HG03045 (cell line): ENCODE measurements around the gene FMNL2.

Source experiments
- ATAC-seq: cut with Tn5 transposase; IDR thresholded peaks from one replicate; pipeline ENCODE4 v1.9.1; 2021; ENCODE audit warnings: mild to moderate bottlenecking, moderate library complexity; ENCODE audit not compliant: unreplicated experiment

Gene FMNL2

DNA sequence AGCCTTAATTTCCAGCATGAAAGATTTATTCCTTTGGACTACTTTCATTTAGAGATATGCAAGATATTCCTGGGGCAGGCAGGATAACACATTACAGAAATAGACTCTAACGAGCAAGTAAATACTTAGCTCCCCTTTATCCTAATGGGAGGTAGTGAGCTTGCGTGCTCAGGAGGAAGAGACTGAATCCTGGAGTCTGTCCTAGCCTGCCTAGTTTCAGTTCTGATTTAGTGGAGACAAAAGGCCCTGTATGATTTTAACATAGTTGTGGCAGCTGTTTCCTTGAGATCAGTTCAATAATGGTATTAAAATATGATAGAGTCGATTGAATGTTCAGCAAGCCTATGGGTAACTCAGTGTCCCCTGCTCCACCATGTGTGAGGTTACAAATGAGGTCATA is 109.5 kb downstream of the FMNL2 start:
- ATAC-seq: no peak

DNA sequence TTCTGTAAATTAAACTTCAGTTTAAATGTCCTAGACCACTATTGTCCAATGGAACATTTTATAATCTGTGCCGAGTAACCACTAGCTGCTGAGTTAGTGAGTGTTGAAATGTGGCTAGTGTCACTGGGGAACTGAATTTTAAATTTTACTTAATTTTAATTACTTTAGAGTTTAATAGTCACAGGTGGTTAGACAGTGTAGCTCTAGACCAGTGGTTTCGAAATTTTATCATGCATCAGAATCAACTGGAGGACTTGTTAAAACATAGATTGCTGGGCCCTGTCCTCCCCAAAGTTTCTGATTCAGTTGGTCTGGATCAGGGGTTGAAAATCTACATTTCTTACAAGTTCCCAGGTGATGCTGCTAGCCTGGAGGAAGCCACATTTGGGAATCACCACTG is 110.4 kb downstream of the FMNL2 start:
- no peak for ATAC-seq

DNA sequence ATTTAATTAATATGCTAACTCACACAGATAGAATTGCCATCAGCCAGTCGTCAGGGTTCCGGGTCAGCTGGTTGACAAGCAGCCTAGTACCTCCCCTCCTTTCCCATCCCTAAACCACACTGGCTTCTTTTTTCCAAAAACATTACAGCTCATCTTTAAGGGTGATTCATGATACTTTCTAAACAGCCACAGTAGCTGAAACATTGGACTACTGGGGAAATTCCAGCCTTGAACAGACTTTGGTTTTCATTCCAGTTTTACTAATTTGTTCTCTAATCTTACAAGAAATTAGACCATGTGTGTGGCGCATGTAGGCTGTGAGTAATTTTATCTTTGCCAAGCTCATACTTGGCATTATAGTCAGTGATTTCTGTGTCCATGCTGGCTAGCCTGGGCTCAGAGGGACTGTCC is 110.8 kb downstream of the FMNL2 start:
- no peak for ATAC-seq

DNA sequence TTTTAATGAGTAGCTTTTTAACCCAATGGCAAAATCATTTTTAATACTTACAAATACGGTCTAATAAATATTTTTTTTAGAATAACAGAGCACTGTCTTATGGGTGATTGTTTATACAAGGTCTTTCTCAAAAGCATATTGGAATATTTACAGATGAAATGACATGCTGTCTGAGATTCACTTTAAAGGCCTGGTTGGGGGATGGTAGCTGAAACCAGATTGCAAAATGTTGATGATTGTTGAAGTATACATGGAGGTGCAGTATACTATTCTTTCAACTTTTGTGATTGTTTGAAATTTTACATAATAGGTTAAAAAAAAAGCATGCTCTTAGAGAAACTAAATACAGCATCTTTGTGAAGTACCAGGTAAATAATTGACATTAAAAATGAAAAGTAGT is 111.2 kb downstream of the FMNL2 start:
- no peak for ATAC-seq

DNA sequence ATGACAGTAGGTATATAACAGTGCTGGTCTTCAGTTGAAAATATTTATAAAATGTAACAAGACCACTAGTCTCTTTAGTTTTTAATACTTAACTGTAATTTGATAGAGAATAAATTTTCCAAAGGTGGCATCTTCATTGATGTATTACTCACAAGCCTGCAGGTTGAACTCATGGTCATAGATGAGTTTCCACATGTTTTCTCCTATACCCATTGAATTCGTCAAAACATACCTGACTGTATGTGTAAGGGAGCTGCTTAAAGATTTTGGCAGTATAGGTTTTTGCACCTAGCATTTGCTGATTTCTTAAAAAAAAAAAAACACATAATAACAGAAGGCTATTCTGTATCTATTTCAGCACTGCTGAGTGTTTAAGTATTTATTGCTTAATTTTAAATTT is 112.9 kb downstream of the FMNL2 start:
- no peak for ATAC-seq

DNA sequence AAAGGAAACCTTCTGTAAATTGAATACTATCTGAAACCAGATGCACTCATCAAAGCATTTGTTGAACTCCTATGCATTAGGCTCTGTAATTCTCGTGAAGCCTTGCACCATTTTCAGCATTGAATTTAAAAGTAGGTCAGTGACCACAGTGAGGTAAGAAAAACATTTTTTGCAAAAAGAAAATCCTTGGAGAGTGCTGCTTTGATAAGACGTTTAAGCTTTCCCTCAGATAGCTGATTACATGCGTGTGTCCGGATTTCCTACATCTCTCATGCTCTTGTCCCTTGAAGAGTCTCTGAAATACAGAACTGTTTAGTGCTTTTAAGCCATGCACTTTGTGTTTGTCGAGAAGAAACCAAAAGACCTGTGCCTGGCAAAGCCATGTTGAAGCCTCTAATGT is 113.6 kb downstream of the FMNL2 start:
- ATAC-seq: no peak

DNA sequence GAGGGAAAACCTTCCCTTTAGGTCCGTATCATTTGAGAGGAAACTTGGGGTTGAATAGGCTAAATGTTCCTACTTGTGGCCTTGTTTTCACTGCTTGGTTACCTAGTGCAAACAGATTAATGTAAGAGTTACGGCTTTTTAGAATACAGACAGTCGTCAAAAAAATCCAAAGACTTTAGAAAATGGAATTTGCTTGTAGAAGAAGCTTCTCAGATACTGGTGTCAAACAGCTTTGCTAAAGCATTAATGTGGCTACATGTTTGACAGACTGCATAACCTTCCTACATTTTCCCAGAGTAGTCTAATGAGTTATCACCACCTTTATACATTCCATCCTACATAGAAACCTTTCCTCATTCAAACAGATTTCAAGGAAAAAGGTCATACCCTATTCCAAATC is 114.6 kb downstream of the FMNL2 start:
- ATAC-seq: no peak

DNA sequence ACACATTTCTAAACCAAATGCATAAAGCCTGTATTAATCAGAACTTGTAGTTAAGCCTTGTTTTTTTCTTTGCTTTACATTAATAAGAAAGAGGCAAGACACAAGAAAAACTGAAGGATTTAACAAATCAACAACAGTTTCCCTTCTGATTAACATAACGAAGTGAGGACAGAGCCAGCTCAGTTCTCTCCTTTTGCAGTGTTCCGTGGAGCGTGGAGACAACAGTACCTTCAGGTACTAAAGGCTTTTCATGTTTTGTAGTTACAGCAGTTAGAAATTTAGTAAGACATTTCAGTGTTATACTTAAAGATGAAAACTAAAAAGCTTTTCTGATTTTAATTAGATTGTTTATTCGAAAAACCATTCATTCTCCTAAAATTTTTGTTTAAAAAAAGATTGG is 115.2 kb downstream of the FMNL2 start:
- ATAC-seq: no peak

DNA sequence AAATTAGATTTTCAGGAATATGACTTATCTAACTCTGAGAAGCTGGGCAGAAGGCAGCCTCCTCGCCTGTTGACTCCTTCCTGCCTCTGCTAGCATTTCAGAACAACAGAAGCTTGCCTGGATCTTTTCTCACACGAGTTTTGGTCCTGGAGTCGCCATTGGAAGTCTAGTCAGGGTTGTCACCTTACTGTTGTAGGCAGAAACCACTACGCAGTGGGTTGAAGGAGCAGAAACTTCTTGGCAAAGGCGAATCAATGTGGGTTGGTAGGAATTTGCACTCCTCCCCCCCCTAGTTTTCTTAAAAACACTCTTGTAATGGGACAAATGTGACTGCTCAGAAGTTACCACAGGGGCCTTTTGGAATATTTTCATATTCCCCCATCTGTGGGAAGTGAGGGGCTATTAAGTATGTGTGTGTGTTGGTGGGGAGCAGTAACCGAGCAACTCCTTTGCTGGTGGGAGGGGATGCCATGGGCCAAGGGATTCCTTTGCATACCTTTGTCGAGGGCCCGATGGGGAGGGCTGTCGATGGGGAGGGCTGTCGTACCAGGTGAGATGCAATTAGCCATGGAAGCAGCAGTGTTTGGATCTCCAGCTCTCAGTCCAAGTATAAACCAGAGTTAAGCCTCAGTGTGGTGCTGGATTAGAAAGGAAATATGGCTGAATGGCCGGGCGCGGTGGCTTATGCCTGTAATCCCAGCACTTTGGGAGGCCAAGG is 117.4 kb downstream of the FMNL2 start:
- ATAC-seq: no peak

DNA sequence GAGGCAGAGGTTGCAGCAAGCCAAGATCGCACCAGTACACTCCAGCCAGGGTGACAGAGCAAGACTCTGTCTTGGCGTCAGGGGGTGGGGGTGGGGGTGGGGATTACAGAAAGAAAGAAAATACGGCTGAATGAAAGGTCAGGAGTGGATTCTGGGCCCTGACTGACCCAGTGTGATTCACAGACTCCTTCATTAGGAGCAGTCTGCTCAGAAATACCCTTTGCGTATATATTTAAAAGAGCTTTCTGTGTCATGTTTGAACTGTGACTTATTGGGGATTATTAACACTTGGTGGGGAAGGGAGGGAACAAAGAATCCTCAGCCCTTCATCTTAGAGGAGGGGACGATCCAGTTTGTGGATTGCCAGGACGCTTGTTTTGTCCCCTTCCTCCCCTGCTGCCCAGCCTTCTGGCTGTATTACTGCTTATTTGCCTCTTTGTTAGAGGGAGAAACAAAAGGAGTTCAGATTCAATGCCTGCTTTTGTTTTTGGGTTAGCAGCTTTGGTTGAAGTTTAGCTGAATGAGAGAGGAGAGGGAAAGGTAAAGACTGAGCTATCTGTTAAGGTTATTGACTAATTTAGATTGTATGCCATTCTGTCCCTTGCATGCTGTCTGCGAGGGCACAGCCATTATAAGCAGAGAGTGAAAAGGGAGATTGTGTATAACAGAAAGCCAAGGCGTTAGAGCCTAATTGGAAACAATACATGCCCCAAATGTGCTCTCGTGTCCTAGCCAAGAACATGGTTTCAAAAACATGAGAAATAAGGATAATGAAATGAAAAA is 118.3 kb downstream of the FMNL2 start:
- no peak for ATAC-seq

DNA sequence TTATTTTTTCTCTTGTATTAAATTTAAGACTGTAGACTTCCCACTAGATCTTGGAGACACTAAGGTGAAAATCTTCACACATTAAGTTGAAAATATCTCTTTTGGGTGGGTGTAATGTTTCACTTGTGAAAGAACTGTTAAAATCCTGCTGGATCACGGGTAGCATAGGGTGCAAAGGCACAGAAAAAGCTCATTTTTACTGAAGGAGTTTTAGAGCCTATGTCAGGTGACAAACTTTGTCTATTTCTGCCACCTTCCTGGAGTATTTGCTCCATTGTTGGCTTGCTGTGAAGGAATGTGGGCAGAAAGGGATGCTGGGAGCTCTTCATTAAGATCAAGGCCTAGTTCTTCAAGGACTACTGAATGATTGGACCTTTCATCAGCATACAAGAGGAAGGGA is 119.4 kb downstream of the FMNL2 start:
- ATAC-seq: no peak

DNA sequence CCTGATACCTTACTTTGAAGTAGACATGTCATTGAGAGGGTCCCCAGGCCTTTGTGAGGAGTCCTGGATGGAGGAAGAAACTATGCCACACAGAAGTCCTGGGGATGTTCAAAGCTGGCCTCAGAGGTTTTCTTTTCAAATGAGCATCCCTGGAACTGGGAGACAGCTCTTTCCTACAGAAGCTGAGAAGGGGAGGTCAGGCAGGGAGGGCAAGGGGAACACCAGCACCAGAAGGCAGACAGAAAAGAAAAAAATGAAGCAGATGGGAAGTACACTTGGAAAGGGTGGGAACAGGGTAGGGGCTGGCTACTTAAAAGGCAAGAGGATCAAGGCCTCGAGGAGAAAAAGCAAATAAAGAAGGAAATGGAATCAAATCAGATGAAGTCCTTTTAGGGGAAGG is 120.0 kb downstream of the FMNL2 start:
- ATAC-seq: no peak

DNA sequence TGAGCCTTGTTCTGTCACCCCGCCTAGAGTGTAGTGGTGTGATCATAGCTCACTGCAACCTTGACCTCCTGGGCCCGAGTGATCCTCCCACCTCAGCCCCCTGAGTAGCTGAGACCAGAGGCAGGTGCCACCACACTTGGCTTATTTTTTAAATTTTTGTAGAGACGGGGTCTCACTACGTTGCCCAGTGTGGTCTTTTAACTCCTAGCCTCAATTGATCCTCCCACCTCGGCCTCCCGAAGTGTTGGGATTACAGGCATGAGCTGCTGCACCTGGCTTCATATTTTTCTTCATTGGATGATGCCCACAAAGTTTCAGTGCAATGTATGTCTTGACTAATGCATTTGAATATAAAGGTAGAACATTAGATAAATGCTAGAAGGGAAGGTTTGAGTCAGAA is 120.8 kb downstream of the FMNL2 start:
- ATAC-seq: no peak

DNA sequence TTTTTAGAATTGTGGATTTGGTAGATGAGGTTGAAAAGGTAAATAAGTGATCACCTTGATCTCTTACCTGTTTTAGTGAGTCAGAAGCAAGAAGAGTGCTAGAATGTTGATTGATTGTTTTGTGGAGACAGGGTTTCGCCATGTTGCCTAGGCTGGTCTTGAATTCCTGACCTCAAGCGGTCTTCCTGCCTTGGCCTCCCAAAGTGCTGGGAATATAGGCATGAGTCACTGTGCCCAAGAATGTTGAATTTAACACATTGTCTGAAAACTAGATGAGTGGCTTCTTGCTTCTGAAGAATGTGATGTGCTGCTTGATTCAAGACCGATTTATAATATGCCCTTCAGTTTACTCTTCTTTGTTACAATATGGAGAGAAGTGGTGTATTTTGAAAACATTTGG is 121.3 kb downstream of the FMNL2 start:
- no peak for ATAC-seq

DNA sequence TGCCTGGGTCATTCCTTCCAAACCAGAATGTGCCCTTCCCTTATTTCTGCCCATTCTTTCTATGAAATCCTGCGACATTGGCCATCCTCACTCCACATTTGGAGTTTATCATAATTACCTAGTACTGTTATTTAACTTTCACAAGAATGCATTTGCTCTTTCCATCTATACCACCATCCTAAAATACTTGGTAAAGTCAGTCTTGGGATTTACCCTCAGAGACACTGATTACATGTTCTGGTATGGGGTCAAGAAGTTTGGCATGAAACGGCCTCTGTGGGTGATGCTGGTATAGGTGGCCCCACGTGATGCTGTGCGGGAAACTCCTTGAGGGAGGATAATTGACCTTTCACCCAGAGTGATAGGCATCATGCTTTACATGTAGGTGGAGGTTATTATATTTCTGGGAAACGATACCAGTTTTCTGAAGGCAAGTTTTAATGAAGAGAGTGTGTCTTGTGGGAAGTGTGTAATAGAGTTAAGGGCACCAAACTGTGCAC is 123.5 kb downstream of the FMNL2 start:
- no peak for ATAC-seq

DNA sequence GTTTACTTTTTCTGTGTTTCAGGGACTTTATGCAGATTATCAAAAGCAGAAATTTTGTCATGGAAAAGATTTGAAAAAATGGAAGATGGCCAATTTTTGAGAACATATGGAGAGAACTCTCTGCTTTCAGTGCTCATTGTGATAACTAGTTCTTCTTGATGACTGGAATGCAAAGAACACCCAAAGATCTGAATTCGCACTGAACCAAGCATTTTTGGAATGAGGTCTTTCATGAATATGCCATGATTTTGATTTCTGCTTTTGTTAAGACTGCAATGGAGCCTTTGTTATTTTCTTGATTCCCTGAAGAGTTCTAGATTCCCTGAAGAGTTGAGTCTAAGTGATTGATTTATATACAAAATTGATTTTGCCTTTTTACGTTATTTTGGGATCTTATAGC is 124.1 kb downstream of the FMNL2 start:
- no peak for ATAC-seq

DNA sequence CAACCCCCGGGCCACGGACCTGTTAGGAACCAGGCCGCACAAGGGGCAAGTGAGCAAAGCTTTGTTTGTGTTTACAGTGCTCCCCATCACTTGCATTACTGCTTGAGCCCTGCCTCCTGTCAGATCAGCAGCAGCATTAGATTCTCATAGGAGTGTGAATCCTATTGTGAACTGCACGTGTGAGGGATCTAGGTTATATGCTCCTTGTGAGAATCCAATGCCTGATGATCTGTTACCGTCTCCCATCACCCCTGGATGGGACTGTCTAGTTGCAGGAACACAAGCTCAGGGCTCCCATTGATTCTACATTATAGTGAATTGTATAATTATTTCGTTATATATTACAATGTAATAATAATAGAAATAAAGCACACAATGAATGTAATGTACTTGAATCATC is 125.6 kb downstream of the FMNL2 start:
- ATAC-seq: no peak

DNA sequence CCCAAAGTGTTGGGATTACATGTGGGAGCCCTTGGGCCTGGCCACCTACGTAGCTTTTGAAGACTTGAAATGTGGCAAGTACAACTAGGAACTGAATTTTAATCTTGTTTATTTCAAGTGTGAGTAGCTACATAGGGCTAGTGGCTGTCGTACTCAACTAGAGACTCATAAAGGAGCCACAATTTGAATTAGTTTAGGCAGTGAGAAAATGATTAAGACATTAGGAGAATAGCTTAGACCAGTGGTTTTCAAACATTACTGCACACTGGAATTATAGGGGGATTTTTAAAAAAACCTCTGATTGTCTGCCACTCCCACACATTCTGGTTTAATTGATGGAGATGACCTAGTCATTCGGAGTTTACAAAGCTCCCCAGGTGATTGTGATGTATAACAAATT is 127.1 kb downstream of the FMNL2 start:
- no peak for ATAC-seq

DNA sequence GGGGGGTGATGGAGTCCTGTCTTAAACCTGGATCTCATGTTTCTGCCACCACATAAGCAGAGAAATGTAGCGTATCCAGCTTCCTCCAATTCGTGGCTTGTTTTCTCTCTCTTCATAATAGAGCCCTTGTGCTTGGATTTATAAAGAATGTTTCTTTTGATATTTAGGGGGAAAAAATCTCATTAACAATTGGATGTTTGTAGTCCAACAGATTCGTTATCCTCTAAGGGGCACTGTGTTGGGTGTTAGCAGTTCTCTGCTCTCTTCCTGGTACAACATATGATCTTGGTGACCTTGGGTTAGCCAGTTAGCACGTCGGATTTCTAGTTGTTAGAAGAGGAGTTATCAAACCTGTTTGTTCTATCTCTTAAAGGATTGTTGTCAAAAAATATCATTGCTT is 127.8 kb downstream of the FMNL2 start:
- no peak for ATAC-seq

DNA sequence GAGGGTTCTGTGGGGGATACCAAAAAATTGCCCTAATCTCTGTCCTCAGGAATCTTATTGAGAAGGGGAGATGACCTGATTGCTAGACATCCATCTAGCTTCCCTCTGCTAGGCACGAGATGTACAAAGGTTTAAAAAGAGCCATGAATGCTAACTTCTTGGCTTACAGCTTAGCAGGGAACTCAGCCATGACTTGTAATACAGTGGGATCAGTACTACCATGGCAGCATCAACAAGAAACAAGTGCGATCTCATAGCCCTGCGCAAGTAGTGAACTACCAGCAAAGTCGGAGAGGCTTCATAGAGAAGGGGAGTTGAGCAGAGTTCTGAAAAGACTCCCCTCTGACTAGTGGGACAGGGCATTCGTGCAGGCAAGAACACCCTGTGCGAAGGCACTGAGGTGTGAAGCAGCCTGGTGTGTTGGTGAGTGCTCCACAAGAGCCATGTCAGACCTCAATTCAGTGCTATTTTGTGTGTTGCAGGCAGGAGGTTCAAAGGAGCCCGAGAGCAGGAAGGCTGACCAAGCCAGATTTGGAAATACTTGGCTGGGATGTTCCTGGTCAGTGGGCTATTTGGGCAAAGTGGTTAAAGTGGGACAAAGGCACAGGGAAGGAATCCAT is 130.0 kb downstream of the FMNL2 start:
- ATAC-seq: no peak

DNA sequence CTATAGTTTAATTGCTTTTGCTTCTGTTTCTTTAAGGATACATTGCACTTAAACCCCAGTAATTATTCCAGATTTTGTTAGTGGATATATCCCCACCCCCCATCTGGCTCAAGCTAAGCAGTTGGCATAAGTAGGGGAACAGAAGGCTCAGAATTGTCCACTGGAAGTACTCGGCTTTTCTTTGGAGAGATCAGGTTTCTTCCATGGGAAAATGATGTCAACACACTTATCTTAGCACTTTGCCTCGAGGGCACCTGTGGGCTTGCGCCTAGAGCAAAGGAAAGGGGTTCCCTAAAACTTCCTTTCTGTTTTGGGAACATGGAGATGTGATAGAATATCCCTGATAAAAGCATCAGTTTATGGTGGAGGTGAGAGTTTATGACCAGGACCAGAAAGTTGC is 130.6 kb downstream of the FMNL2 start:
- no peak for ATAC-seq

DNA sequence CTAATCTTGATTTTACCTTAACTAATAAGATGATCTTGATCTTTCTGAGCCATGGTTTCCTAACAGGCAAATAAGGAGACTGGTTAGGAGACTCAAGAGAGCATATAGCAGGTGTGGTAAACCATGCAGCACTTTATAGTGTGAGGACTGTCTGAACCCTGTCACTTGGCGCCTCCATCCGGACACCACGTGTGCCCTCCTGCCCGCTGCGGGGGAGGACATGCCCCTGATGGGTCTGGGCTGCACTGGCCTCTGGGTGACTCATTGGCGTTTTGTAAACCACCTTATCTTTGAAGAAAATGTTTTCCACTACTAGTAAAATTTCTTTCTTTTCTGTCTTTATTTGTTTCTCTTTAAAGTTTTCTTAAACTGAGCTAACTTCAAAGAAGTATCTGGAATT is 131.1 kb downstream of the FMNL2 start:
- no peak for ATAC-seq
